Trophoblast cell (in vitro differentiated cells and primary cell): ENCODE data around the gene CNEP1R1.

Experiments used
- DNase-seq, 2 donors: peaks; one replicate each; pipeline ENCODE4 v3.0.0-alpha.2; 2016
- H2AFZ ChIP-seq: 2 replicates; pipeline ENCODE4 v1.6.1; 2013; ENCODE audit warnings: low read length, moderate library complexity, mild to moderate bottlenecking; ENCODE audit not compliant: insufficient read depth, poor library complexity
- H2AK5ac ChIP-seq: 2 replicates; pipeline ENCODE4 v1.6.1; 2013; ENCODE audit warnings: mild to moderate bottlenecking, low read length
- H2BK120ac ChIP-seq: 2 replicates; pipeline ENCODE4 v1.6.1; 2013; ENCODE audit warnings: low read length, mild to moderate bottlenecking, moderate library complexity; ENCODE audit not compliant: insufficient read depth, poor library complexity
- H2BK12ac ChIP-seq: 2 replicates; pipeline ENCODE4 v1.6.1; 2013; ENCODE audit warnings: mild to moderate bottlenecking, low read length, moderate library complexity
- H2BK5ac ChIP-seq: 2 replicates; pipeline ENCODE4 v1.6.1; 2013; ENCODE audit warnings: low read length, low read depth, moderate library complexity, mild to moderate bottlenecking; ENCODE audit not compliant: poor library complexity
- H3K14ac ChIP-seq: 2 replicates; pipeline ENCODE4 v1.6.1; 2013; ENCODE audit warnings: mild to moderate bottlenecking, low read length
- H3K18ac ChIP-seq: 2 replicates; pipeline ENCODE4 v1.6.1; 2013; ENCODE audit warnings: mild to moderate bottlenecking, low read length
- H3K23ac ChIP-seq: 2 replicates; pipeline ENCODE4 v1.6.1; 2013; ENCODE audit warnings: low read length
- H3K27ac ChIP-seq: 2 replicates; pipeline ENCODE4 v1.5.1; 2013; ENCODE audit warnings: low read depth, mild to moderate bottlenecking, inconsistent platforms, low read length, moderate library complexity
- H3K27me3 ChIP-seq: 2 replicates; pipeline ENCODE4 v1.6.1; 2013; ENCODE audit warnings: inconsistent platforms, mild to moderate bottlenecking, low read length, moderate library complexity; ENCODE audit not compliant: insufficient read depth
- H3K36me3 ChIP-seq, 2 experiments: 1 replicate in 1 of 2; 2 replicates in 1 of 2; pipeline ENCODE4 v1.6.1; 2013; ENCODE audit warnings: low read length in 2 of 2, mild to moderate bottlenecking in 2 of 2, moderate library complexity in 1 of 2; ENCODE audit not compliant: insufficient read depth in 2 of 2, control insufficient read depth in 1 of 2
- H3K4ac ChIP-seq: 2 replicates; pipeline ENCODE4 v1.6.1; 2013; ENCODE audit warnings: low read depth, mild to moderate bottlenecking, low read length, moderate library complexity
- H3K4me1 ChIP-seq, 2 experiments: 1 replicate in 1 of 2; 2 replicates in 1 of 2; pipeline ENCODE4 v1.6.1; 2013; ENCODE audit warnings: low read length in 2 of 2, mild to moderate bottlenecking in 2 of 2, moderate library complexity in 1 of 2; ENCODE audit not compliant: insufficient read depth in 2 of 2, control insufficient read depth in 1 of 2
- H3K4me2 ChIP-seq: 2 replicates; pipeline ENCODE4 v1.6.1; 2013; ENCODE audit warnings: inconsistent platforms, mild to moderate bottlenecking, low read length, moderate library complexity
- H3K4me3 ChIP-seq: 2 replicates; pipeline ENCODE4 v1.5.1; 2013; ENCODE audit warnings: mild to moderate bottlenecking, low read depth, low read length, inconsistent platforms
- H3K79me1 ChIP-seq: one replicate; pipeline ENCODE4 v1.6.1; 2013; ENCODE audit warnings: low read length
- H3K79me2 ChIP-seq: 2 replicates; pipeline ENCODE4 v1.6.1; 2013; ENCODE audit warnings: low read length, mild to moderate bottlenecking; ENCODE audit not compliant: control insufficient read depth, insufficient read depth, poor library complexity
- H3K9ac ChIP-seq: 2 replicates; pipeline ENCODE4 v1.6.1; 2013; ENCODE audit warnings: mild to moderate bottlenecking, low read length
- H3K9me3 ChIP-seq: 2 replicates; pipeline ENCODE4 v1.6.1; 2013; ENCODE audit warnings: low read depth, mild to moderate bottlenecking, control low read depth, inconsistent platforms, low read length; ENCODE audit not compliant: insufficient read depth
- H4K12ac ChIP-seq: 2 replicates; pipeline ENCODE4 v1.6.1; 2013; ENCODE audit warnings: low read depth, mild to moderate bottlenecking, low read length, moderate library complexity
- H4K8ac ChIP-seq: 2 replicates; pipeline ENCODE4 v1.6.1; 2013; ENCODE audit warnings: low read depth, mild to moderate bottlenecking, low read length, moderate library complexity
- H4K91ac ChIP-seq: one replicate; pipeline ENCODE4 v1.6.1; 2013; ENCODE audit warnings: low read depth, mild to moderate bottlenecking, low read length, moderate library complexity
- WGBS: extraction: QIAGEN DNeasy Blood & Tissue Kit; methylation state at CpG from one replicate; pipeline ENCODE4 v1.1.7; 2013; ENCODE audit warnings: missing lambda C conversion rate; ENCODE audit not compliant: insufficient read length, insufficient coverage; ENCODE audit errors: extremely low coverage; 5-methylcytosine and 5-hydroxymethylcytosine counted together

The CNEP1R1 gene

GRCh38 chr16:50045412-50045811, 20.4 kb downstream of the CNEP1R1 start:
- Histone ChIP-seq H3K14ac (no peak overlapping the region), H3K9me3 (no peaks in the 10 kb centered on the region), H3K23ac (no peak overlapping the region), H4K12ac (no peak overlapping the region), H3K79me1 (no peaks in the 10 kb centered on the region), H2AK5ac (no peak overlapping the region), H3K4me3 (no peak overlapping the region), H3K18ac (no peak overlapping the region), H3K4me2 (no peak overlapping the region), H3K4ac (no peak overlapping the region), H4K91ac (no peak overlapping the region), H3K27me3 (no peaks in the 10 kb centered on the region), H2AFZ (no peak overlapping the region), H3K27ac (no peak overlapping the region), H3K4me1 (no peaks in the 10 kb centered on the region), H4K8ac (no peak overlapping the region), H3K79me2 (no peaks in the 10 kb centered on the region), H3K9ac (no peak overlapping the region), H2BK120ac (no peak overlapping the region), H3K36me3 (no peaks in the 10 kb centered on the region), H2BK5ac (no peak overlapping the region), H2BK12ac (no peak overlapping the region)
- DNase-seq = no peak
- WGBS = no CpG with 5 or more reads among the region's 4 CpGs

GRCh38 chr16:50046853-50047252, 21.8 kb downstream of the CNEP1R1 start:
- Histone ChIP-seq H3K4me2 (no peak overlapping the region), H3K79me1 (no peaks in the 10 kb centered on the region), H3K27me3 (no peaks in the 10 kb centered on the region), H2AFZ (no peak overlapping the region), H3K9me3 (no peaks in the 10 kb centered on the region), H3K14ac (no peak overlapping the region), H4K8ac (no peak overlapping the region), H4K12ac (no peak overlapping the region), H3K36me3 (no peaks in the 10 kb centered on the region), H2BK5ac (no peak overlapping the region), H3K27ac (no peak overlapping the region), H3K18ac (no peak overlapping the region), H3K4ac (no peak overlapping the region), H2BK12ac (no peak overlapping the region), H3K23ac (no peak overlapping the region), H3K4me3 (no peak overlapping the region), H4K91ac (no peak overlapping the region), H3K79me2 (no peaks in the 10 kb centered on the region), H2BK120ac (no peak overlapping the region), H3K9ac (no peak overlapping the region), H2AK5ac (no peak overlapping the region), H3K4me1 (no peaks in the 10 kb centered on the region)
- no peak for DNase-seq
- WGBS = no CpG with 5 or more reads among the region's 6 CpGs

GRCh38 chr16:50047864-50048263, 22.8 kb downstream of the CNEP1R1 start:
- no peak overlapping the region for H4K12ac ChIP-seq
- H3K36me3 ChIP-seq = no peaks in the 10 kb centered on the region
- no peak overlapping the region for H4K8ac ChIP-seq
- no peak overlapping the region for H2BK12ac ChIP-seq
- WGBS = no CpG with 5 or more reads among the region's 2 CpGs
- no peak overlapping the region for H3K14ac ChIP-seq
- H3K79me2 ChIP-seq = no peaks in the 10 kb centered on the region
- no peak overlapping the region for H3K27ac ChIP-seq
- H3K4me1 ChIP-seq = no peaks in the 10 kb centered on the region
- H3K9me3 ChIP-seq = no peaks in the 10 kb centered on the region
- H3K23ac ChIP-seq = no peak overlapping the region
- no peak overlapping the region for H3K4me2 ChIP-seq
- no peak overlapping the region for H2AFZ ChIP-seq
- no peak overlapping the region for H3K4ac ChIP-seq
- H3K4me3 ChIP-seq = no peak overlapping the region
- H2AK5ac ChIP-seq = no peak overlapping the region
- no peaks in the 10 kb centered on the region for H3K27me3 ChIP-seq
- H3K9ac ChIP-seq = no peak overlapping the region
- H3K79me1 ChIP-seq = no peaks in the 10 kb centered on the region
- no peak overlapping the region for H2BK120ac ChIP-seq
- DNase-seq = no peak
- no peak overlapping the region for H3K18ac ChIP-seq
- no peak overlapping the region for H2BK5ac ChIP-seq
- no peak overlapping the region for H4K91ac ChIP-seq

- no peak overlapping the region for H2BK12ac ChIP-seq
- no peak overlapping the region for H3K4ac ChIP-seq
- H3K4me1 ChIP-seq = no peaks in the 10 kb centered on the region
- H3K79me1 ChIP-seq = no peaks in the 10 kb centered on the region
- no peak overlapping the region for H3K9ac ChIP-seq
- H3K4me3 ChIP-seq = no peak overlapping the region
- no CpG with 5 or more reads among the region's 2 CpGs for WGBS
- no peak overlapping the region for H3K23ac ChIP-seq
- no peaks in the 10 kb centered on the region for H3K79me2 ChIP-seq
- no peak overlapping the region for H3K27ac ChIP-seq
- no peak overlapping the region for H2AFZ ChIP-seq
- H2BK120ac ChIP-seq = no peak overlapping the region
- no peak overlapping the region for H3K4me2 ChIP-seq
- H2BK5ac ChIP-seq = no peak overlapping the region
- no peak overlapping the region for H3K18ac ChIP-seq
- no peak overlapping the region for H2AK5ac ChIP-seq
- peaks cover 1% of the 10 kb centered on the region for H3K9me3 ChIP-seq
- DNase-seq = no peak
- H3K14ac ChIP-seq = no peak overlapping the region
- H4K91ac ChIP-seq = no peak overlapping the region
- no peak overlapping the region for H4K8ac ChIP-seq
- H3K27me3 ChIP-seq = no peaks in the 10 kb centered on the region
- H3K36me3 ChIP-seq = no peaks in the 10 kb centered on the region
- no peak overlapping the region for H4K12ac ChIP-seq
Observed at GRCh38 chr16:50050802-50051201, 25.8 kb downstream of the CNEP1R1 start.
